GM10248 (cell line): ENCODE data around the gene TSEN54.

Experiments
- CTCF ChIA-PET: fragments of 300-600 bp; sonication (Branson Sonifier 250); formaldehyde crosslinking; extraction: SDS; loops from one replicate; lab custom pipeline; 2021; ENCODE audit warnings: antibody characterized with exemption; lab: Yijun Ruan, JAX
- POLR2A ChIA-PET: fragments of 350-650 bp; sonication (Branson Sonifier 250); formaldehyde crosslinking; extraction: SDS; loops from one replicate; lab custom pipeline; 2020; ENCODE audit warnings: antibody characterized with exemption; lab: Yijun Ruan, JAX
- DNase-seq: peaks from one replicate; pipeline ENCODE4 v3.0.0; 2012; ENCODE audit errors: extremely low spot score
- TF ChIP-seq, protein P1 (sequence below): IDR thresholded peaks from 2 replicates; pipeline ENCODE4 v1.5.1; 2012; ENCODE audit warnings: mild to moderate bottlenecking, low read depth; ENCODE audit errors: extremely low read depth, missing control alignments, control extremely low read depth

Gene TSEN54

DNA sequence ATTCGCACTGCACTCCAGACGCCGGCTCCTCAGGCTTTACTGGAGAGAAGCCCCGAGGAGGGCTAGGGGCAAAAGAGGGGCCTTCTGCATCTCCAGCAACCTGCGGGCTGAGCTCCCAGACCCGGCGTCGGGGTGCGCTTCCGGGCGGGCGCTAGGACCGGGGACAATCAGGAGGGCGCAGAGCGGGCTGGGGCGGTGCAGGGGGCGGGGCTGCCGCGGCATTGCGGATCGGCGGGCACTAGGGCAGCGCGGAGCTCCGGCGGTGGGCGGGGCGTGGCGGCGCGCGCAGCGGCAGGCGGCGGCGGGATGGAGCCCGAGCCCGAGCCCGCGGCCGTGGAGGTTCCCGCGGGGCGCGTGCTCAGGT is at the start of gene TSEN54:
Gene TSEN54 (plus strand): TSS at position 274 of the 364 bp plus-strand sequence. CDS start 33 bp downstream, at position 307.
- DNase-seq = peak; percentile 98
- POLR2A ChIA-PET = interaction anchor here (0.6 to 1.3 kb wide), 3 partner anchors 13 to 362 kb away, joined by 3 read pairs; partner anchors contain the start of gene JPT1
- TF ChIP-seq, protein P1, sequence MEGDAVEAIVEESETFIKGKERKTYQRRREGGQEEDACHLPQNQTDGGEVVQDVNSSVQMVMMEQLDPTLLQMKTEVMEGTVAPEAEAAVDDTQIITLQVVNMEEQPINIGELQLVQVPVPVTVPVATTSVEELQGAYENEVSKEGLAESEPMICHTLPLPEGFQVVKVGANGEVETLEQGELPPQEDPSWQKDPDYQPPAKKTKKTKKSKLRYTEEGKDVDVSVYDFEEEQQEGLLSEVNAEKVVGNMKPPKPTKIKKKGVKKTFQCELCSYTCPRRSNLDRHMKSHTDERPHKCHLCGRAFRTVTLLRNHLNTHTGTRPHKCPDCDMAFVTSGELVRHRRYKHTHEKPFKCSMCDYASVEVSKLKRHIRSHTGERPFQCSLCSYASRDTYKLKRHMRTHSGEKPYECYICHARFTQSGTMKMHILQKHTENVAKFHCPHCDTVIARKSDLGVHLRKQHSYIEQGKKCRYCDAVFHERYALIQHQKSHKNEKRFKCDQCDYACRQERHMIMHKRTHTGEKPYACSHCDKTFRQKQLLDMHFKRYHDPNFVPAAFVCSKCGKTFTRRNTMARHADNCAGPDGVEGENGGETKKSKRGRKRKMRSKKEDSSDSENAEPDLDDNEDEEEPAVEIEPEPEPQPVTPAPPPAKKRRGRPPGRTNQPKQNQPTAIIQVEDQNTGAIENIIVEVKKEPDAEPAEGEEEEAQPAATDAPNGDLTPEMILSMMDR = no peak
- CTCF ChIA-PET = interaction anchor here (0.6 to 2.8 kb wide), 34 partner anchors 9 to 301 kb away, joined by 3 to 15 read pairs (median 4); partner anchors contain the start of genes LLGL2, MIF4GD, SMIM5 and TMEM94

DNA sequence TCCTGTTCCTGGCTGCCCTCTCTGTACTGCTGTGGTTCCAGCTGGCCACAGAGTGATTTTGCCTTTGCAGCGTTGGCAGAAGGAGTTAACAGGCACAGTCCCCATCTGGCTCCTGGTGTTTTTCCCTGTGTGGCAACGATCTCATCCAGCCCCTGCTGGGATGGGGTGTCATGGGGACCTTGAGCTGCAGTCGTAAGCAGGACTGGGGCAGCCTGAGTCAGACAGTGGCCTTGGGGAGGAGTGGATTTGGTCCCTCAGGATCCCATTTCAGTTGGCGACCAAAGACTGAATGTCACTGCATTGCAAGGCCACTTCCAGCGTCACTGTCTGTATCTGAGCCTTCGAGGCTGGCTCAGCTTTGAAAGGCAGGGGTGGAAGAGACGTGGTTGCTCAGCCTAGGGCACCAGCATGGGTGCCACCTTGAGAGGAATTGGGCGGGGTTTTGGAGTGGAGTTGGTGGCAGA is 48.0 kb upstream of the TSEN54 start:
- no peak for DNase-seq
- TF ChIP-seq, protein P1 = no peak
- ChIA-PET POLR2A (no interaction called here), CTCF (interaction anchor here (1.0 to 1.3 kb wide), 3 partner anchors 8 to 19 kb away, joined by 3 to 4 read pairs (median 3); no protein-coding TSS in a partner anchor)

DNA sequence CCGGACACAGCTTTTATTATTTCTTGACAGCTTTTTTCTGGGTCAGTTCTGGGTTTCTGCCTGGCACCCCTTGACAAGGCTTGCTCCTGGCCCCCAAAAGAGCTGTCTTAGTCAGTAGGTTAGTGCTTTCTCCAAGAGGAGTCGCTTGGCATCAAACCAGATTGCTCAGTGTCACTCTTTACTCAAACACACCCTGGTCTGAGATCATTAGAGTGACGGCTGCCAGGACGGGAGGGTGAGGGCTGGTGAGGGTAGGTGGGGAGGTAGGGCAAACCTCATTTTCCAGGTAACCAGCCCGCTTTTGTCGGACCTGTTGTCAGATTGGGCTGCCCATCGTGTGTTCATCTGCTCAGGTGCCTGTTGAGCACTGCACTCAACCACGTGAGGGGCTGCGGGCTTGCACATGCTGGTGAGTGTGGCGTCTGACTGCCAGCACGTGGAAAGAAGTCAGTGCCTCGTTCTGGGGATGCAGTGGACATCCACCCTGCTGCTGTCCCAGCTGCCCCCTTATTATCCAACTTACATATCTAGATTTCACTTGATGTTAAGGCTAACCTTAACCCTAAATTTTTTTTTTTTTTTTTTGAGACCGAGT is 47.5 kb upstream of the TSEN54 start:
- DNase-seq = no peak
- ChIA-PET CTCF (interaction anchor here (1.0 to 1.3 kb wide), 3 partner anchors 9 to 19 kb away, joined by 3 to 4 read pairs (median 3); no protein-coding TSS in a partner anchor), POLR2A (no interaction called here)
- TF ChIP-seq, protein P1 = no peak

DNA sequence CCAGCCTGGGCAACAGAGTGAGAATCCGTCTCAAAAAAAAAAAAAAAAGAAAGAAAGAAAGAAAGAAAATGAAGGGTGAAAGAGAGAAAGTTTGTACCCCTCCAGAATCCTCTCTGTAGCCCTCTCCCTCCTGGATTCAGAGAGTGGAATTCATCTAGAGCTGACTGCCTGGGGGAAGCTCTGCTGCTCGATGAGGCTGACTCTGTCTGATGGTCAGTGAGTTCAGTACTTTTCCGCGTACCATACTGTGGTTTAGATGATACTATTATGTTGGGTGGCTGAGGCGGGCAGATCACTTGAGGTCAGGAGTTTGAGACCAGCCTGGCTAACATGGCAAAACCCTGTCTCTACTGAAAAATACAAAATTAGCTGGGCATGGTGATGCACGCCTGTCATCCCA is 45.1 kb upstream of the TSEN54 start:
- CTCF ChIA-PET = interaction anchor here (1.4 kb wide), 1 partner anchor 30 kb away, joined by 3 read pairs; no protein-coding TSS in a partner anchor

DNA sequence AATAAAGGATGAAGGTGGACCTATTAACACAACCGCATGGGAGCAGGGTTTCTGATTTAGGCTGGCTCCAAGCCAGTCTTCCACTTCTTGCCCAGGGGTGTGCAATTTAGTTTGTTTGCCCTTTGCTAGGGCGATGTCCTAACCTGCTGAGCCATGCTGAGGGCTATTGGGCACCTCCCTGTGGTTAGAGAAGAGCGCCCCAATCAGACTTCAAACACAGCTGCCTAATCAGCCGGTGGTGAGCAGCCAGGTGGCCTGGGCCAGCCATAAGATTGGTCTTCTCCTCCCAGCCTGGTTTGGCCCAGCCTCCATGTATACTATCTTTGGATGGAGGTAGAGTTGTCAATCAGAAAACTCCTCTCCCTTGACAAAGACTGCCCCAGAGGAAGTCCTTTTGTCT is 44.2 kb upstream of the TSEN54 start:
- CTCF ChIA-PET = no interaction called here
- POLR2A ChIA-PET = interaction anchor here (0.7 kb wide), 1 partner anchor 24 kb away, joined by 4 read pairs; no protein-coding TSS in a partner anchor
- no peak for DNase-seq
- TF ChIP-seq, protein P1 = no peak

More for the DNA sequence above, 45.1 kb upstream of the TSEN54 start:
- no peak for DNase-seq
- POLR2A ChIA-PET = interaction anchor here (0.7 kb wide), 1 partner anchor 23 kb away, joined by 4 read pairs; no protein-coding TSS in a partner anchor
- TF ChIP-seq, protein P1 = no peak

DNA sequence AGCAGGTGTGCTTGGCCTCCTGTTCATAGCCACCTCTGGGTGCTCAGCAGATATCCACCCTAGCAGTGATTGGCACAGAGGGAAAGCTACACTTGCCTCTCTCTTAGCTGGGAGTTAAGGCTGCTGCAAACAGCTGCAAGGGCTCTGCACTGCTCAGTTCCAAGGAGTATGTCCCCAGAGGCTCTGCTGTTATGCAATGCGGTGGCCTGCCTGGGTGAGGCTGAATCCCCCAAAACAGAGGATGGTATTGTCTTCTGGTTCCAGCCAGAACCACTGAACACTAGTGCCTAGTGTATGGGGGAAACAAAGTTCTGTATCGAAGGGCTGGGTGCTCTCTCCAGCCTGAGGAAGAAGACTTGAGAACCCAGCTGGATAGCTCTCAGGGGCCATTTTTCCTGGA is 43.1 kb upstream of the TSEN54 start:
- TF ChIP-seq, protein P1 = no peak
- DNase-seq = no peak
- ChIA-PET POLR2A (no interaction called here), CTCF (interaction anchor here (1.7 kb wide), 1 partner anchor 160 kb away, joined by 6 read pairs; the partner anchor contains the start of gene SMIM5)
